ENCODE data around the gene MUC7.

Gene MUC7

GRCh38 chr4:70471897-70472296, at the start of gene MUC7:
MUC7 (plus strand) TSS chr4:70472197; CDS start chr4:70474022, 1,825 bp downstream.
- H3K4me2 ChIP-seq (ENCODE audit: low read length) = no peak within 1 kb of the TSS
- no peaks in the 10 kb centered on the region for H3K36me3 ChIP-seq (ENCODE audit: control insufficient read depth, insufficient read depth, low read length)
- no peak within 1 kb of the TSS for H2AFZ ChIP-seq
- H3K27ac ChIP-seq = no peak within 1 kb of the TSS
- H3K9ac ChIP-seq = no peak within 1 kb of the TSS
- no peak for TF ChIP-seq CTCF (IDR thresholded peaks at IDR 0.05)
- H3K27me3 ChIP-seq (ENCODE audit: control insufficient read depth, insufficient read depth, low read length) = no peaks in the 10 kb centered on the region
- no peak within 1 kb of the TSS for H3K4me3 ChIP-seq (ENCODE audit: low read depth, low read length)
- no peaks in the 10 kb centered on the region for H3K4me1 ChIP-seq
- H3K79me2 ChIP-seq = no peaks in the 10 kb centered on the region
- no peaks in the 10 kb centered on the region for H3K9me3 ChIP-seq (ENCODE audit: control insufficient read depth, low read length)

DNA sequence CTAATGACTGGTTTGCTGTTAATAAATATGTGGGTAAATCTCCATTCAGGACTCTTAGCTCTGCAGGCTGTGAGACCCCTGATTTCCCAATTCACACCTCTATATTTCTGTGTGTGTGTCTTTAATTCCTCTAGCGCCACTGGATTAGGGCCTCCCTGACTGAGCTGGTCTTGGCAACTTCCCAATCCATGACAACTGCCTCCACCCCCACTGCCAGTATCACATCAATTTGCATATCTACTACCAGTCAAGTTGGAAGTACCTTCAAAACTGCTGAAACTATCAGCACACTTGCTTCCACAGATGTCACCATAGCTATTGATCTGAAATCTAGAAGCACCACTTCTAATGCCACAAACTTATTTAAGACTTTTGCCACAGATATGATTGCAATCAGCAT, 46.7 kb upstream of the MUC7 start:
- Histone ChIP-seq H3K36me3 (ENCODE audit: control insufficient read depth, insufficient read depth, low read length) (no peaks in the 10 kb centered on the region), H3K27me3 (ENCODE audit: control insufficient read depth, insufficient read depth, low read length) (no peaks in the 10 kb centered on the region), H3K4me2 (ENCODE audit: low read length) (no peak overlapping the region), H3K4me3 (ENCODE audit: low read depth, low read length) (no peak overlapping the region), H2AFZ (no peak overlapping the region), H3K27ac (no peak overlapping the region), H3K9ac (no peak overlapping the region), H3K9me3 (ENCODE audit: control insufficient read depth, low read length) (no peaks in the 10 kb centered on the region), H3K79me2 (no peaks in the 10 kb centered on the region), H3K4me1 (no peaks in the 10 kb centered on the region)
- TF ChIP-seq CTCF (IDR thresholded peaks at IDR 0.05) = no peak

- Histone ChIP-seq H3K27me3 (ENCODE audit: control insufficient read depth, insufficient read depth, low read length) (no peaks in the 10 kb centered on the region), H3K4me1 (no peaks in the 10 kb centered on the region), H3K36me3 (ENCODE audit: control insufficient read depth, insufficient read depth, low read length) (no peaks in the 10 kb centered on the region), H3K27ac (no peak overlapping the region), H3K9ac (no peak overlapping the region), H2AFZ (no peak overlapping the region), H3K79me2 (no peaks in the 10 kb centered on the region), H3K9me3 (ENCODE audit: control insufficient read depth, low read length) (no peaks in the 10 kb centered on the region), H3K4me3 (ENCODE audit: low read depth, low read length) (no peak overlapping the region), H3K4me2 (ENCODE audit: low read length) (no peak overlapping the region)
- no peak for TF ChIP-seq CTCF (IDR thresholded peaks at IDR 0.05)
These were observed 45.2 kb upstream of the MUC7 start for GRCh38 chr4:70426789-70427188.

DNA sequence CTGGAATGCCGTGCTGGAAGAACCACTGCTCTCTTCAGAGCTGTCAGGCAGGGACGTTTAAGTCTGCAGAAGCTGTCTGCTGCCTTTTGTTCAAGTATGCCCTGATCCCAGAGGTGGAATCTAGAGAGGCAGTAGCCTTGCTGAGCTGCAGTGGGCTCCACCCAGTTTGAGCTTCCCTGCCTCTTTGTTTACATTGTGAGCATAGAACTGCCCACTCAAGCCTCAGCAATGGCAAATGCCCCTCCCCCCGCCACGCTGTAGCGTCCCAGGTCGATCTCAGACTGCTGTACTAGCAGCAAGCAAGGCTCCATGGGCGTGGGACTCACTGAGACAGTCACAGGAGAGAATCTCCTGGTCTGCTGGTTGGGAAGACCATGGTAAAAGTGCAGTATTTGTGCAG, 34.8 kb upstream of the MUC7 start:
- Histone ChIP-seq H3K9ac (no peak overlapping the region), H3K4me1 (no peaks in the 10 kb centered on the region), H3K27me3 (ENCODE audit: control insufficient read depth, insufficient read depth, low read length) (no peaks in the 10 kb centered on the region), H3K36me3 (ENCODE audit: control insufficient read depth, insufficient read depth, low read length) (no peaks in the 10 kb centered on the region), H3K4me3 (ENCODE audit: low read depth, low read length) (no peak overlapping the region), H2AFZ (no peak overlapping the region), H3K79me2 (no peaks in the 10 kb centered on the region), H3K4me2 (ENCODE audit: low read length) (no peak overlapping the region), H3K27ac (no peak overlapping the region), H3K9me3 (ENCODE audit: control insufficient read depth, low read length) (no peaks in the 10 kb centered on the region)
- no peak for TF ChIP-seq CTCF (IDR thresholded peaks at IDR 0.05)

- Histone ChIP-seq H3K27me3 (ENCODE audit: control insufficient read depth, insufficient read depth, low read length) (no peaks in the 10 kb centered on the region), H3K4me1 (no peaks in the 10 kb centered on the region), H2AFZ (no peak overlapping the region), H3K4me3 (ENCODE audit: low read depth, low read length) (no peak overlapping the region), H3K79me2 (no peaks in the 10 kb centered on the region), H3K9me3 (ENCODE audit: control insufficient read depth, low read length) (no peaks in the 10 kb centered on the region), H3K9ac (no peak overlapping the region), H3K27ac (no peak overlapping the region), H3K4me2 (ENCODE audit: low read length) (no peak overlapping the region), H3K36me3 (ENCODE audit: control insufficient read depth, insufficient read depth, low read length) (no peaks in the 10 kb centered on the region)
- TF ChIP-seq CTCF (IDR thresholded peaks at IDR 0.05) = no peak
These were observed 29.5 kb upstream of the MUC7 start for GRCh38 chr4:70442474-70442873.

Data from parathyroid adenoma (tissue), 2 donors.